Stimulated activated CD4-positive, alpha-beta T cell treated with anti-CD3 and anti-CD28 coated beads, TNF-alpha, amount 100 ng/mL, for 1 hour (primary cell): ENCODE results near the gene CHMP1A.

ENCODE experiments used
- DNase-seq, 3 donors: peaks; one replicate each; pipeline ENCODE4 v3.0.0-alpha.2; 2020; ENCODE audit warnings: low read depth in 3 of 3, low spot score in 1 of 3

CHMP1A gene

GRCh38 chr16:89629827-89630610 is 27.5 kb downstream of the CHMP1A start:
- no peak for DNase-seq

- DNase-seq: no peak
Measured at GRCh38 chr16:89624777-89625761, 32.4 kb downstream of the CHMP1A start.

GRCh38 chr16:89623511-89624261 is 33.8 kb downstream of the CHMP1A start:
- DNase-seq: no peak

- DNase-seq: no peak
Measured at GRCh38 chr16:89621698-89622409, 35.7 kb downstream of the CHMP1A start.

- DNase-seq: no peak
Measured at GRCh38 chr16:89621136-89621697, 36.3 kb downstream of the CHMP1A start.

GRCh38 chr16:89620406-89620841 is 37.1 kb downstream of the CHMP1A start:
- DNase-seq: no peak

- no peak for DNase-seq
Measured at GRCh38 chr16:89619840-89620239, 37.7 kb downstream of the CHMP1A start.

- DNase-seq: no peak
Measured at GRCh38 chr16:89618109-89618998, 39.2 kb downstream of the CHMP1A start.

- DNase-seq: no peak
Measured at GRCh38 chr16:89617036-89617435, 40.5 kb downstream of the CHMP1A start.

- DNase-seq: no peak
Measured at GRCh38 chr16:89616623-89617022, 40.9 kb downstream of the CHMP1A start.

GRCh38 chr16:89615596-89616090 is 41.9 kb downstream of the CHMP1A start:
- DNase-seq: no peak

GRCh38 chr16:89615176-89615575 is 42.3 kb downstream of the CHMP1A start:
- no peak for DNase-seq

- DNase-seq: no peak
Measured at GRCh38 chr16:89613954-89614459, 43.5 kb downstream of the CHMP1A start.

- DNase-seq: no peak
Measured at GRCh38 chr16:89613231-89613953, 44.1 kb downstream of the CHMP1A start, which contains the start of gene DPEP1. Gene DPEP1 (plus strand): TSS chr16:89613642. CDS start chr16:89630411, 16,769 bp downstream.

- DNase-seq: no peak
Measured at GRCh38 chr16:89612415-89613166, 44.9 kb downstream of the CHMP1A start.

- no peak for DNase-seq
Measured at GRCh38 chr16:89610108-89610453, 47.4 kb downstream of the CHMP1A start.

- no peak for DNase-seq
Measured at GRCh38 chr16:89607937-89608740, 49.4 kb downstream of the CHMP1A start.
